Subcutaneous adipose tissue (tissue), 4 donors: ENCODE results near the gene DEPDC5. TPM values are rescaled to one million over a fixed set of nuclear protein-coding genes. Genes with fewer than 3 reads are reported as not detected.

Experiments
- CTCF ChIP-seq: fragments of 450-650 bp; IDR thresholded peaks from one replicate; pipeline ENCODE4 v1.5.1; 2016; ENCODE audit warnings: low read depth, mild to moderate bottlenecking, control low read depth, antibody characterized with exemption, moderate library complexity
- total RNA-seq, 4 donors: library from RNA; depleted of rRNA; stranded (reverse); fragments of >200 nt; gene quantifications; one replicate each; pipeline ENCODE4 v1.1.0, GENCODE V29; 2016

The DEPDC5 gene
- total RNA-seq, 4 donors from 2014 or later = 13.2 to 15.6 (median 15.0) TPM

- TF ChIP-seq CTCF = no peak
These were observed 125.8 kb downstream of the DEPDC5 start for GRCh38 chr22:31879585-31879984.

- no peak for TF ChIP-seq CTCF
These were observed 127.4 kb downstream of the DEPDC5 start for GRCh38 chr22:31881200-31881599.

GRCh38 chr22:31881865-31882264 lies 128.0 kb downstream of the DEPDC5 start:
- no peak for TF ChIP-seq CTCF

- no peak for TF ChIP-seq CTCF
These were observed 129.2 kb downstream of the DEPDC5 start for GRCh38 chr22:31882971-31883370.

- TF ChIP-seq CTCF = no peak
These were observed 130.2 kb downstream of the DEPDC5 start for GRCh38 chr22:31883989-31884388.

- TF ChIP-seq CTCF = no peak
These were observed 137.7 kb downstream of the DEPDC5 start for GRCh38 chr22:31891366-31892079.

GRCh38 chr22:31892080-31892433 lies 138.2 kb downstream of the DEPDC5 start:
- no peak for TF ChIP-seq CTCF
